T-helper 9 cell (primary cell): ENCODE results near the gene LIG1.

Source experiments
- DNase-seq: peaks from one replicate; pipeline ENCODE4 v3.0.0-alpha.2; 2020

LIG1 gene

GRCh38 chr19:48069435-48069834 lies 100.7 kb downstream of the LIG1 start:
- no peak for DNase-seq
